ENCODE results near the gene GINS1.

Gene GINS1

GRCh38 chr20:25378189-25378883 lies 29.1 kb upstream of the GINS1 start:
- H3K4me3 ChIP-seq (ENCODE audit: low read depth, low read length): no peak overlapping the region
- no peak for DNase-seq (ENCODE audit: low read depth)
- TF ChIP-seq CTCF (IDR thresholded peaks at IDR 0.05; ENCODE audit: insufficient read depth, low read depth, low read length, missing control alignments): no peak

- no peak for DNase-seq (ENCODE audit: low read depth)
- no peak for TF ChIP-seq CTCF (IDR thresholded peaks at IDR 0.05; ENCODE audit: insufficient read depth, low read depth, low read length, missing control alignments)
- no peak overlapping the region for H3K4me3 ChIP-seq (ENCODE audit: low read depth, low read length)
These were observed 28.4 kb upstream of the GINS1 start for GRCh38 chr20:25378884-25379733.

- no peak for DNase-seq (ENCODE audit: low read depth)
- H3K4me3 ChIP-seq (ENCODE audit: low read depth, low read length): no peak overlapping the region
- no peak for TF ChIP-seq CTCF (IDR thresholded peaks at IDR 0.05; ENCODE audit: insufficient read depth, low read depth, low read length, missing control alignments)
These were observed 26.4 kb upstream of the GINS1 start for GRCh38 chr20:25380945-25381614.

GRCh38 chr20:25382704-25383370 lies 24.6 kb upstream of the GINS1 start:
- no peak for DNase-seq (ENCODE audit: low read depth)
- TF ChIP-seq CTCF (IDR thresholded peaks at IDR 0.05; ENCODE audit: insufficient read depth, low read depth, low read length, missing control alignments): no peak
- H3K4me3 ChIP-seq (ENCODE audit: low read depth, low read length): no peak overlapping the region

- no peak for TF ChIP-seq CTCF (IDR thresholded peaks at IDR 0.05; ENCODE audit: insufficient read depth, low read depth, low read length, missing control alignments)
- H3K4me3 ChIP-seq (ENCODE audit: low read depth, low read length): peak overlapping the region; percentile 98
- DNase-seq (ENCODE audit: low read depth): peak; percentile 42
These were observed 18.0 kb upstream of the GINS1 start for GRCh38 chr20:25389401-25389857.

GRCh38 chr20:25389858-25390537 lies 17.5 kb upstream of the GINS1 start:
- peak; percentile 30 for DNase-seq (ENCODE audit: low read depth)
- no peak for TF ChIP-seq CTCF (IDR thresholded peaks at IDR 0.05; ENCODE audit: insufficient read depth, low read depth, low read length, missing control alignments)
- H3K4me3 ChIP-seq (ENCODE audit: low read depth, low read length): peak overlapping the region; percentile 98
